HepG2 (cell line): ENCODE results near the gene MMAA. TPM values are rescaled to one million over a fixed set of nuclear protein-coding genes. Genes with fewer than 3 reads are reported as not detected.
A peak's percentile ranks its signal among the peaks of the same experiment; 100 is the strongest.

ENCODE experiments used
- FOXA1 ChIP-seq, 2 experiments: fragments of 450-650 bp in 1 of 2; sonication (generic) in 1 of 2; formaldehyde crosslinking in 1 of 2; IDR thresholded peaks; 2 replicates each; pipeline versions ENCODE4 v1.4.0 to v1.6.1; 2016 to 2020; ENCODE audit warnings: missing genetic modification reagents in 1 of 2
- MXD4 ChIP-seq: IDR thresholded peaks from 2 replicates; pipeline ENCODE4 v1.6.1; 2016; ENCODE audit warnings: mild to moderate bottlenecking, missing biosample characterization, missing genetic modification reagents
- RARA ChIP-seq: IDR thresholded peaks from 2 replicates; pipeline ENCODE4 v1.6.1; 2016; ENCODE audit warnings: missing genetic modification reagents, missing compliant biosample characterization
- SMAD9 ChIP-seq: sonication (generic); formaldehyde crosslinking; IDR thresholded peaks from 2 replicates; pipeline ENCODE4 v1.5.1; 2020; ENCODE audit warnings: mild to moderate bottlenecking, missing genetic modification reagents
- ZNF652 ChIP-seq: IDR thresholded peaks from 2 replicates; pipeline ENCODE4 v1.6.1; 2016; ENCODE audit warnings: low read depth, borderline replicate concordance
- polyA plus RNA-seq, 8 experiments: library from polyadenylated mRNA; depleted of rRNA in 3 of 8; stranded (reverse) in 7 of 8; unstranded in 1 of 8; fragments of >200 nt; fragmentation: Illumina TruSeq in 4 of 8; extraction: Trizol in 4 of 8; gene quantifications; 2 replicates each; pipeline versions ENCODE4 v1.2.1 to v1.2.3, GENCODE V29; 2011 to 2016; ENCODE audit warnings: low read depth in 4 of 8, missing spikeins in 1 of 8, mixed read lengths in 1 of 8; ENCODE audit not compliant: insufficient read depth in 1 of 8
- total RNA-seq, 5 experiments: library from RNA; depleted of rRNA; stranded (reverse); fragments of >200 nt; fragmentation: Illumina TruSeq; extraction: Trizol; gene quantifications; 2 replicates each; pipeline ENCODE4 v1.2.3, GENCODE V29; 2016; ENCODE audit warnings: low read depth in 1 of 5
- TF ChIP-seq, protein P1 (sequence below): sonication (generic); formaldehyde crosslinking; conservative IDR thresholded peaks from 2 replicates; pipeline ENCODE4 v1.8.0; 2022; ENCODE audit warnings: missing genetic modification reagents
- TF ChIP-seq, protein P2 (sequence below): sonication (generic); formaldehyde crosslinking; IDR thresholded peaks from one replicate; pipeline ENCODE4 v1.5.1; 2020; ENCODE audit warnings: mild to moderate bottlenecking, missing genetic modification reagents; ENCODE audit errors: not compliant biosample characterization
- TF ChIP-seq, protein P3 (sequence below): sonication (generic); formaldehyde crosslinking; IDR thresholded peaks from 2 replicates; pipeline ENCODE4 v1.4.0; 2020; ENCODE audit warnings: missing genetic modification reagents
- TF ChIP-seq, protein P4 (sequence below): fragments of 450-650 bp; IDR thresholded peaks from 2 replicates; pipeline ENCODE4 v1.6.1; 2017
- TF ChIP-seq, protein P5 (sequence below): sonication (generic); formaldehyde crosslinking; IDR thresholded peaks from 2 replicates; pipeline ENCODE4 v1.8.0; 2022; ENCODE audit warnings: missing genetic modification reagents, mild to moderate bottlenecking, moderate library complexity, borderline replicate concordance

MMAA gene
- total and polyA plus RNA-seq, 2 of the 13 experiments (the other 11 are each of a cell fraction or from before 2014, with no cell fraction given): 1.3 to 2.8 TPM

DNA sequence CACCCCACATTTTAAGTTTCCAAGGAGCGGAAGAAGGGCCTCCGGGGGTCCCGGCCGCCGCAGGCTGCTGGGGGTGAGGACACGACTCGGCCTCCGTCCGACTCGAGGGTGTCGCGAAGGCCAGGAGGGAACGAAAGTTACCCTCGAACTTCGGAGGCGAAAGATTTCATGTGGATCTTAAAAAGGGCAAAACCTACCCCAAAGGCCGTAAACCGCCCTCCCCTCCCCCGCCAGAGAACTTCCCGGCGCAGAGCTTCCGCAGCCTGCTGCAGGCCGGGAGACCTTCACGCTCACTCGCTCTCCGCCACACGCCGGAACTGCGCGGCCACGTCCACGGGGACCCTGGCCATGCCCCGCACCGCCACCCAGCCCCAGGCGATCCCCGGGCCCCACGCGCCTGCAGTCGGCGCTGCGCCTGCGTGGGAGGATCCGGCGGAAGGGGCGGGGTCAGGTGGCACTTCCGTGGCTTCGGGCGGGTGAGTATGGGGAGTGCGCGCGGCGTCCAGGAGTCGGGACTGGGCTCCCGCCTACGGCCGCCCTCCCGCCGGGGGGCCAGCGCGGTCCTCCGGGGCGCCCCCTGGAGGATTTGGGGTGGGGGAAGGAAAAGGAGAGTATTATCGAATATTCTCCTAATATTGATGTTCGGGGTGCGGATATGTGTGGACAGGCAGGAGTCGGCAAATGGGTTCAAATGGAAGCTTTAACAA lies at the start of gene MMAA (continued):
- TF ChIP-seq, protein P1, sequence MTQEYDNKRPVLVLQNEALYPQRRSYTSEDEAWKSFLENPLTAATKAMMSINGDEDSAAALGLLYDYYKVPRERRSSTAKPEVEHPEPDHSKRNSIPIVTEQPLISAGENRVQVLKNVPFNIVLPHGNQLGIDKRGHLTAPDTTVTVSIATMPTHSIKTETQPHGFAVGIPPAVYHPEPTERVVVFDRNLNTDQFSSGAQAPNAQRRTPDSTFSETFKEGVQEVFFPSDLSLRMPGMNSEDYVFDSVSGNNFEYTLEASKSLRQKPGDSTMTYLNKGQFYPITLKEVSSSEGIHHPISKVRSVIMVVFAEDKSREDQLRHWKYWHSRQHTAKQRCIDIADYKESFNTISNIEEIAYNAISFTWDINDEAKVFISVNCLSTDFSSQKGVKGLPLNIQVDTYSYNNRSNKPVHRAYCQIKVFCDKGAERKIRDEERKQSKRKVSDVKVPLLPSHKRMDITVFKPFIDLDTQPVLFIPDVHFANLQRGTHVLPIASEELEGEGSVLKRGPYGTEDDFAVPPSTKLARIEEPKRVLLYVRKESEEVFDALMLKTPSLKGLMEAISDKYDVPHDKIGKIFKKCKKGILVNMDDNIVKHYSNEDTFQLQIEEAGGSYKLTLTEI (CRISPR knock-in tag): no peak
- TF ChIP-seq, protein P2, sequence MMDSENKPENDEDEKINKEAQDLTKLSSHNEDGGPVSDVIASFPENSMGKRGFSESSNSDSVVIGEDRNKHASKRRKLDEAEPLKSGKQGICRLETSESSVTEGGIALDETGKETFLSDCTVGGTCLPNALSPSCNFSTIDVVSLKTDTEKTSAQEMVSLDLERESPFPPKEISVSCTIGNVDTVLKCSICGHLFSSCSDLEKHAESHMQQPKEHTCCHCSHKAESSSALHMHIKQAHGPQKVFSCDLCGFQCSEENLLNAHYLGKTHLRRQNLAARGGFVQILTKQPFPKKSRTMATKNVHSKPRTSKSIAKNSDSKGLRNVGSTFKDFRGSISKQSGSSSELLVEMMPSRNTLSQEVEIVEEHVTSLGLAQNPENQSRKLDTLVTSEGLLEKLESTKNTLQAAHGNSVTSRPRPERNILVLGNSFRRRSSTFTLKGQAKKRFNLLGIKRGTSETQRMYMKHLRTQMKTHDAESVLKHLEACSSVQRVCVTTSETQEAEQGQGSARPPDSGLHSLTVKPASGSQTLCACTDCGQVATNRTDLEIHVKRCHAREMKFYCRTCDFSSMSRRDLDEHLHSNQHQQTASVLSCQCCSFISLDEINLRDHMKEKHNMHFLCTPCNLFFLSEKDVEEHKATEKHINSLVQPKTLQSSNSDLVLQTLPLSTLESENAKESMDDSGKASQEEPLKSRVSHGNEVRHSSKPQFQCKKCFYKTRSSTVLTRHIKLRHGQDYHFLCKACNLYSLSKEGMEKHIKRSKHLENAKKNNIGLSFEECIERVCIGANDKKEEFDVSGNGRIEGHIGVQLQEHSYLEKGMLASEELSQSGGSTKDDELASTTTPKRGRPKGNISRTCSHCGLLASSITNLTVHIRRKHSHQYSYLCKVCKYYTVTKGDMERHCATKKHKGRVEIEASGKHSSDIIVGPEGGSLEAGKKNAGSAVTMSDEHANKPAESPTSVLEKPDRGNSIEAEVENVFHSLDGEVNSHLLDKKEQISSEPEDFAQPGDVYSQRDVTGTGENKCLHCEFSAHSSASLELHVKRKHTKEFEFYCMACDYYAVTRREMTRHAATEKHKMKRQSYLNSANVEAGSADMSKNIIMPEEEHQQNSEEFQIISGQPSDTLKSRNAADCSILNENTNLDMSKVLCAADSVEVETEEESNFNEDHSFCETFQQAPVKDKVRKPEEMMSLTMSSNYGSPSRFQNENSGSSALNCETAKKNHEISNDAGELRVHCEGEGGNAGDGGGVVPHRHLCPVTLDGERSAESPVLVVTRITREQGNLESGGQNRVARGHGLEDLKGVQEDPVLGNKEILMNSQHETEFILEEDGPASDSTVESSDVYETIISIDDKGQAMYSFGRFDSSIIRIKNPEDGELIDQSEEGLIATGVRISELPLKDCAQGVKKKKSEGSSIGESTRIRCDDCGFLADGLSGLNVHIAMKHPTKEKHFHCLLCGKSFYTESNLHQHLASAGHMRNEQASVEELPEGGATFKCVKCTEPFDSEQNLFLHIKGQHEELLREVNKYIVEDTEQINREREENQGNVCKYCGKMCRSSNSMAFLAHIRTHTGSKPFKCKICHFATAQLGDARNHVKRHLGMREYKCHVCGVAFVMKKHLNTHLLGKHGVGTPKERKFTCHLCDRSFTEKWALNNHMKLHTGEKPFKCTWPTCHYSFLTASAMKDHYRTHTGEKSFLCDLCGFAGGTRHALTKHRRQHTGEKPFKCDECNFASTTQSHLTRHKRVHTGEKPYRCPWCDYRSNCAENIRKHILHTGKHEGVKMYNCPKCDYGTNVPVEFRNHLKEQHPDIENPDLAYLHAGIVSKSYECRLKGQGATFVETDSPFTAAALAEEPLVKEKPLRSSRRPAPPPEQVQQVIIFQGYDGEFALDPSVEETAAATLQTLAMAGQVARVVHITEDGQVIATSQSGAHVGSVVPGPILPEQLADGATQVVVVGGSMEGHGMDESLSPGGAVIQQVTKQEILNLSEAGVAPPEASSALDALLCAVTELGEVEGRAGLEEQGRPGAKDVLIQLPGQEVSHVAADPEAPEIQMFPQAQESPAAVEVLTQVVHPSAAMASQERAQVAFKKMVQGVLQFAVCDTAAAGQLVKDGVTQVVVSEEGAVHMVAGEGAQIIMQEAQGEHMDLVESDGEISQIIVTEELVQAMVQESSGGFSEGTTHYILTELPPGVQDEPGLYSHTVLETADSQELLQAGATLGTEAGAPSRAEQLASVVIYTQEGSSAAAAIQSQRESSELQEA (CRISPR knock-in tag): peak; percentile 90
- peak; percentile 58; the same call in 1 of the 2 replicates for TF ChIP-seq RARA (CRISPR knock-in tag)
- TF ChIP-seq, protein P3, sequence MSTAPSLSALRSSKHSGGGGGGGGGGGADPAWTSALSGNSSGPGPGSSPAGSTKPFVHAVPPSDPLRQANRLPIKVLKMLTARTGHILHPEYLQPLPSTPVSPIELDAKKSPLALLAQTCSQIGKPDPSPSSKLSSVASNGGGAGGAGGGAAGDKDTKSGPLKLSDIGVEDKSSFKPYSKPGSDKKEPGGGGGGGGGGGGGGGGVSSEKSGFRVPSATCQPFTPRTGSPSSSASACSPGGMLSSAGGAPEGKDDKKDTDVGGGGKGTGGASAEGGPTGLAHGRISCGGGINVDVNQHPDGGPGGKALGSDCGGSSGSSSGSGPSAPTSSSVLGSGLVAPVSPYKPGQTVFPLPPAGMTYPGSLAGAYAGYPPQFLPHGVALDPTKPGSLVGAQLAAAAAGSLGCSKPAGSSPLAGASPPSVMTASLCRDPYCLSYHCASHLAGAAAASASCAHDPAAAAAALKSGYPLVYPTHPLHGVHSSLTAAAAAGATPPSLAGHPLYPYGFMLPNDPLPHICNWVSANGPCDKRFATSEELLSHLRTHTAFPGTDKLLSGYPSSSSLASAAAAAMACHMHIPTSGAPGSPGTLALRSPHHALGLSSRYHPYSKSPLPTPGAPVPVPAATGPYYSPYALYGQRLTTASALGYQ: no peak
- no peak for TF ChIP-seq ZNF652 (CRISPR knock-in tag)
- TF ChIP-seq MXD4 (CRISPR knock-in tag): peak; percentile 85
- TF ChIP-seq, protein P4, sequence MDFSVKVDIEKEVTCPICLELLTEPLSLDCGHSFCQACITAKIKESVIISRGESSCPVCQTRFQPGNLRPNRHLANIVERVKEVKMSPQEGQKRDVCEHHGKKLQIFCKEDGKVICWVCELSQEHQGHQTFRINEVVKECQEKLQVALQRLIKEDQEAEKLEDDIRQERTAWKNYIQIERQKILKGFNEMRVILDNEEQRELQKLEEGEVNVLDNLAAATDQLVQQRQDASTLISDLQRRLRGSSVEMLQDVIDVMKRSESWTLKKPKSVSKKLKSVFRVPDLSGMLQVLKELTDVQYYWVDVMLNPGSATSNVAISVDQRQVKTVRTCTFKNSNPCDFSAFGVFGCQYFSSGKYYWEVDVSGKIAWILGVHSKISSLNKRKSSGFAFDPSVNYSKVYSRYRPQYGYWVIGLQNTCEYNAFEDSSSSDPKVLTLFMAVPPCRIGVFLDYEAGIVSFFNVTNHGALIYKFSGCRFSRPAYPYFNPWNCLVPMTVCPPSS: no peak
- TF ChIP-seq, protein P5, sequence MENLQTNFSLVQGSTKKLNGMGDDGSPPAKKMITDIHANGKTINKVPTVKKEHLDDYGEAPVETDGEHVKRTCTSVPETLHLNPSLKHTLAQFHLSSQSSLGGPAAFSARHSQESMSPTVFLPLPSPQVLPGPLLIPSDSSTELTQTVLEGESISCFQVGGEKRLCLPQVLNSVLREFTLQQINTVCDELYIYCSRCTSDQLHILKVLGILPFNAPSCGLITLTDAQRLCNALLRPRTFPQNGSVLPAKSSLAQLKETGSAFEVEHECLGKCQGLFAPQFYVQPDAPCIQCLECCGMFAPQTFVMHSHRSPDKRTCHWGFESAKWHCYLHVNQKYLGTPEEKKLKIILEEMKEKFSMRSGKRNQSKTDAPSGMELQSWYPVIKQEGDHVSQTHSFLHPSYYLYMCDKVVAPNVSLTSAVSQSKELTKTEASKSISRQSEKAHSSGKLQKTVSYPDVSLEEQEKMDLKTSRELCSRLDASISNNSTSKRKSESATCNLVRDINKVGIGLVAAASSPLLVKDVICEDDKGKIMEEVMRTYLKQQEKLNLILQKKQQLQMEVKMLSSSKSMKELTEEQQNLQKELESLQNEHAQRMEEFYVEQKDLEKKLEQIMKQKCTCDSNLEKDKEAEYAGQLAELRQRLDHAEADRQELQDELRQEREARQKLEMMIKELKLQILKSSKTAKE (CRISPR knock-in tag): 0 out of 2 replicates have a peak, but pooled peaks have one; percentile 36
- TF ChIP-seq FOXA1 (IDR thresholded peaks at IDR 0.05): no peak
- TF ChIP-seq FOXA1 (CRISPR knock-in tag; IDR thresholded peaks at IDR 0.05): no peak
- 0 out of 2 replicates have a peak, but pooled peaks have one; percentile 84 for TF ChIP-seq SMAD9 (CRISPR knock-in tag)
